ENCODE results near the gene SCNN1B. TPM values are rescaled to one million over a fixed set of nuclear protein-coding genes. Genes with fewer than 3 reads are reported as not detected.

SCNN1B gene
- total and polyA plus RNA-seq, 2 of the 13 experiments (the other 11 are each of a cell fraction or from before 2014, with no cell fraction given) = not detected

DNA sequence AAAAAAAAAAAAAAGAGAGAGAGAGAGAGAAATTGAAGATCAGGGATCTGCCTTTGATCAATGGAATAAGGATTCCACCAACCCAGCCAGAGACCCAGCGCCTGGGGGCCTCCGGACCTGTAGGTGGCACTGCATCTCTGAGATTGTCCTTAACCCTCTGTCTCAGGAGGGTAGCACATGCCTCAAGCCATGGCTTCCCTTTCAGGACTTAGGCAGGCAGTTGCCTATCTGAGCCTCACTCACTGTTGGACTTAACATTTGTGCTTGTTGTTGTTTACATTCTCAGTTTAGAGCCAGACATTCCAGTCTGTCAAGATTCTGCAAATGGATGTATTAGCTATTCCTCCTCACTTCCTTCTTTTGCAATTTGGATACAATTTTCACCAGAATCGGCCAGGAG is 5.1 kb upstream of the SCNN1B start (continued):
- no peak for TF ChIP-seq MIXL1 (CRISPR knock-in tag; IDR thresholded peaks at IDR 0.05)
- no peak for TF ChIP-seq GABPA (IDR thresholded peaks at IDR 0.05; ENCODE audit: low read depth, low read length)
- peak; percentile 49; the same call in 1 of the 2 replicates for TF ChIP-seq GABPA (CRISPR knock-in tag; IDR thresholded peaks at IDR 0.05; ENCODE audit: low read depth)
- TF ChIP-seq ZSCAN30 (CRISPR knock-in tag; IDR thresholded peaks at IDR 0.05) = no peak
- no peak for TF ChIP-seq TEAD3 (CRISPR knock-in tag; optimal IDR thresholded peaks at IDR 0.05; ENCODE audit: borderline replicate concordance)
- TF ChIP-seq, protein P1, sequence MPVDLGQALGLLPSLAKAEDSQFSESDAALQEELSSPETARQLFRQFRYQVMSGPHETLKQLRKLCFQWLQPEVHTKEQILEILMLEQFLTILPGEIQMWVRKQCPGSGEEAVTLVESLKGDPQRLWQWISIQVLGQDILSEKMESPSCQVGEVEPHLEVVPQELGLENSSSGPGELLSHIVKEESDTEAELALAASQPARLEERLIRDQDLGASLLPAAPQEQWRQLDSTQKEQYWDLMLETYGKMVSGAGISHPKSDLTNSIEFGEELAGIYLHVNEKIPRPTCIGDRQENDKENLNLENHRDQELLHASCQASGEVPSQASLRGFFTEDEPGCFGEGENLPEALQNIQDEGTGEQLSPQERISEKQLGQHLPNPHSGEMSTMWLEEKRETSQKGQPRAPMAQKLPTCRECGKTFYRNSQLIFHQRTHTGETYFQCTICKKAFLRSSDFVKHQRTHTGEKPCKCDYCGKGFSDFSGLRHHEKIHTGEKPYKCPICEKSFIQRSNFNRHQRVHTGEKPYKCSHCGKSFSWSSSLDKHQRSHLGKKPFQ (CRISPR knock-in tag; IDR thresholded peaks at IDR 0.05; ENCODE audit: insufficient replicate concordance) = no peak
- no peak for TF ChIP-seq NFRKB (IDR thresholded peaks at IDR 0.05)
- TF ChIP-seq, protein P2, sequence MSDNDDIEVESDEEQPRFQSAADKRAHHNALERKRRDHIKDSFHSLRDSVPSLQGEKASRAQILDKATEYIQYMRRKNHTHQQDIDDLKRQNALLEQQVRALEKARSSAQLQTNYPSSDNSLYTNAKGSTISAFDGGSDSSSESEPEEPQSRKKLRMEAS (IDR thresholded peaks at IDR 0.05) = peak; percentile 38; the same call in 1 of the 2 replicates
- no peak for TF ChIP-seq ZBTB8A (CRISPR knock-in tag; IDR thresholded peaks at IDR 0.05; ENCODE audit: borderline replicate concordance, low read depth)
- no peak for TF ChIP-seq ZNF263 (CRISPR knock-in tag; IDR thresholded peaks at IDR 0.05)
- TF ChIP-seq, protein P3, sequence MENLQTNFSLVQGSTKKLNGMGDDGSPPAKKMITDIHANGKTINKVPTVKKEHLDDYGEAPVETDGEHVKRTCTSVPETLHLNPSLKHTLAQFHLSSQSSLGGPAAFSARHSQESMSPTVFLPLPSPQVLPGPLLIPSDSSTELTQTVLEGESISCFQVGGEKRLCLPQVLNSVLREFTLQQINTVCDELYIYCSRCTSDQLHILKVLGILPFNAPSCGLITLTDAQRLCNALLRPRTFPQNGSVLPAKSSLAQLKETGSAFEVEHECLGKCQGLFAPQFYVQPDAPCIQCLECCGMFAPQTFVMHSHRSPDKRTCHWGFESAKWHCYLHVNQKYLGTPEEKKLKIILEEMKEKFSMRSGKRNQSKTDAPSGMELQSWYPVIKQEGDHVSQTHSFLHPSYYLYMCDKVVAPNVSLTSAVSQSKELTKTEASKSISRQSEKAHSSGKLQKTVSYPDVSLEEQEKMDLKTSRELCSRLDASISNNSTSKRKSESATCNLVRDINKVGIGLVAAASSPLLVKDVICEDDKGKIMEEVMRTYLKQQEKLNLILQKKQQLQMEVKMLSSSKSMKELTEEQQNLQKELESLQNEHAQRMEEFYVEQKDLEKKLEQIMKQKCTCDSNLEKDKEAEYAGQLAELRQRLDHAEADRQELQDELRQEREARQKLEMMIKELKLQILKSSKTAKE (CRISPR knock-in tag; IDR thresholded peaks at IDR 0.05; ENCODE audit: borderline replicate concordance) = no peak
- no peak for TF ChIP-seq ZNF549 (CRISPR knock-in tag; IDR thresholded peaks at IDR 0.05)
- no peak for TF ChIP-seq ZNF746 (CRISPR knock-in tag; IDR thresholded peaks at IDR 0.05)
- no peak for TF ChIP-seq ZBTB21 (CRISPR knock-in tag; IDR thresholded peaks at IDR 0.05)
- TF ChIP-seq KDM4B (CRISPR knock-in tag; IDR thresholded peaks at IDR 0.05) = no peak
- TF ChIP-seq ZMYM4 (CRISPR knock-in tag; IDR thresholded peaks at IDR 0.05) = peak; percentile 91
- TF ChIP-seq, protein P4, sequence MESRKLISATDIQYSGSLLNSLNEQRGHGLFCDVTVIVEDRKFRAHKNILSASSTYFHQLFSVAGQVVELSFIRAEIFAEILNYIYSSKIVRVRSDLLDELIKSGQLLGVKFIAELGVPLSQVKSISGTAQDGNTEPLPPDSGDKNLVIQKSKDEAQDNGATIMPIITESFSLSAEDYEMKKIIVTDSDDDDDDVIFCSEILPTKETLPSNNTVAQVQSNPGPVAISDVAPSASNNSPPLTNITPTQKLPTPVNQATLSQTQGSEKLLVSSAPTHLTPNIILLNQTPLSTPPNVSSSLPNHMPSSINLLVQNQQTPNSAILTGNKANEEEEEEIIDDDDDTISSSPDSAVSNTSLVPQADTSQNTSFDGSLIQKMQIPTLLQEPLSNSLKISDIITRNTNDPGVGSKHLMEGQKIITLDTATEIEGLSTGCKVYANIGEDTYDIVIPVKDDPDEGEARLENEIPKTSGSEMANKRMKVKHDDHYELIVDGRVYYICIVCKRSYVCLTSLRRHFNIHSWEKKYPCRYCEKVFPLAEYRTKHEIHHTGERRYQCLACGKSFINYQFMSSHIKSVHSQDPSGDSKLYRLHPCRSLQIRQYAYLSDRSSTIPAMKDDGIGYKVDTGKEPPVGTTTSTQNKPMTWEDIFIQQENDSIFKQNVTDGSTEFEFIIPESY (CRISPR knock-in tag; IDR thresholded peaks at IDR 0.05) = peak; percentile 48; the same call in 1 of the 2 replicates
- TF ChIP-seq, protein P5, sequence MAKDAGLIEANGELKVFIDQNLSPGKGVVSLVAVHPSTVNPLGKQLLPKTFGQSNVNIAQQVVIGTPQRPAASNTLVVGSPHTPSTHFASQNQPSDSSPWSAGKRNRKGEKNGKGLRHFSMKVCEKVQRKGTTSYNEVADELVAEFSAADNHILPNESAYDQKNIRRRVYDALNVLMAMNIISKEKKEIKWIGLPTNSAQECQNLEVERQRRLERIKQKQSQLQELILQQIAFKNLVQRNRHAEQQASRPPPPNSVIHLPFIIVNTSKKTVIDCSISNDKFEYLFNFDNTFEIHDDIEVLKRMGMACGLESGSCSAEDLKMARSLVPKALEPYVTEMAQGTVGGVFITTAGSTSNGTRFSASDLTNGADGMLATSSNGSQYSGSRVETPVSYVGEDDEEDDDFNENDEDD (CRISPR knock-in tag; IDR thresholded peaks at IDR 0.05; ENCODE audit: borderline replicate concordance) = 0 out of 2 replicates have a peak, but pooled peaks have one; percentile 24
- TF ChIP-seq, protein P6, sequence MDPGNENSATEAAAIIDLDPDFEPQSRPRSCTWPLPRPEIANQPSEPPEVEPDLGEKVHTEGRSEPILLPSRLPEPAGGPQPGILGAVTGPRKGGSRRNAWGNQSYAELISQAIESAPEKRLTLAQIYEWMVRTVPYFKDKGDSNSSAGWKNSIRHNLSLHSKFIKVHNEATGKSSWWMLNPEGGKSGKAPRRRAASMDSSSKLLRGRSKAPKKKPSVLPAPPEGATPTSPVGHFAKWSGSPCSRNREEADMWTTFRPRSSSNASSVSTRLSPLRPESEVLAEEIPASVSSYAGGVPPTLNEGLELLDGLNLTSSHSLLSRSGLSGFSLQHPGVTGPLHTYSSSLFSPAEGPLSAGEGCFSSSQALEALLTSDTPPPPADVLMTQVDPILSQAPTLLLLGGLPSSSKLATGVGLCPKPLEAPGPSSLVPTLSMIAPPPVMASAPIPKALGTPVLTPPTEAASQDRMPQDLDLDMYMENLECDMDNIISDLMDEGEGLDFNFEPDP (CRISPR knock-in tag; conservative IDR thresholded peaks at IDR 0.05) = no peak
- 0 out of 2 replicates have a peak, but pooled peaks have one; percentile 9 for TF ChIP-seq STAG1 (CRISPR knock-in tag; IDR thresholded peaks at IDR 0.05)

Data from HepG2 (cell line).